ENCODE data around the gene KDM4B. TPM values are rescaled to one million over a fixed set of nuclear protein-coding genes. Genes with fewer than 3 reads are reported as not detected.

The KDM4B gene
- polyA plus RNA-seq, 1 of the 3 experiments (the other 2 are of a cell fraction) = 12.2 TPM

- CTCF ChIA-PET = interaction anchor here (0.7 to 8.1 kb wide), 23 partner anchors 10 to 624 kb away, joined by 3 to 71 read pairs (median 4); partner anchors contain the start of gene PTPRS
Observed at GRCh38 chr19:5052515-5052914, 83.6 kb downstream of the KDM4B start.

GRCh38 chr19:5052945-5053485 lies 84.1 kb downstream of the KDM4B start:
- DNase-seq = peak; percentile 61
- H4K20me1 ChIP-seq (ENCODE audit: insufficient read depth) = peaks cover 10% of the 10 kb centered on the region
- no peaks in the 10 kb centered on the region for H3K9me3 ChIP-seq
- peaks cover 12 to 45% of the 10 kb centered on the region in 2 experiments; a peak in 3 of 4 replicates for H3K4me1 ChIP-seq (ENCODE audit: control insufficient read depth in 1 of 2, insufficient read depth in 2 of 2, low read depth in 1 of 2, low read length in 1 of 2)
- no peaks in the 10 kb centered on the region for H3F3A ChIP-seq (replicated peaks; ENCODE audit: insufficient read depth)
- no peak overlapping the region for H2AFZ ChIP-seq (ENCODE audit: low read depth)
- no peaks in the 10 kb centered on the region for H3K9me2 ChIP-seq
- peaks cover 2 to 26% of the 10 kb centered on the region in 2 experiments for H3K36me3 ChIP-seq (replicated peaks in 1 of 2; ENCODE audit: control insufficient read depth in 1 of 2, insufficient read depth in 2 of 2, low read length in 1 of 2)
- H3K4me2 ChIP-seq = no peak overlapping the region
- no peak overlapping the region for H3K9ac ChIP-seq
- H3K27me3 ChIP-seq (ENCODE audit: insufficient read depth) = no peaks in the 10 kb centered on the region
- ChIA-PET POLR2A (interaction anchor here (1.0 kb wide), 1 partner anchor 85 kb away, joined by 3 read pairs; the partner anchor contains the start of gene KDM4B), CTCF (interaction anchor here (0.7 to 8.1 kb wide), 22 partner anchors 9 to 316 kb away, joined by 3 to 71 read pairs (median 4); partner anchors contain the start of gene PTPRS)
- peak overlapping the region in 1 of 2 experiments; percentile 36; a peak in 2 of 4 replicates for H3K27ac ChIP-seq (ENCODE audit: low read depth in 2 of 2, low read length in 1 of 2)
- H3K79me2 ChIP-seq (ENCODE audit: insufficient read depth) = peaks cover 7% of the 10 kb centered on the region; the same call in 1 of the 2 replicates
- 94% methylated on average over 6 of the region's 16 CpGs for WGBS (ENCODE audit: low lambda C conversion rate)
- H3K4me3 ChIP-seq (ENCODE audit: low read depth in 2 of 2, low read length in 1 of 2) = no peak overlapping the region
- peak; percentile 87 for TF ChIP-seq GATA2 (CRISPR knock-in tag; IDR thresholded peaks at IDR 0.05)
- no peak for TF ChIP-seq USF2 (IDR thresholded peaks at IDR 0.05; ENCODE audit: borderline replicate concordance, low read depth, low read length)

More at GRCh38 chr19:5052515-5052914, 83.6 kb downstream of the KDM4B start:
- POLR2A ChIA-PET = no interaction called here
- Histone ChIP-seq H3K9ac (no peak overlapping the region), H3K9me3 (no peaks in the 10 kb centered on the region), H3K4me1 (ENCODE audit: control insufficient read depth in 1 of 2, insufficient read depth in 2 of 2, low read depth in 1 of 2, low read length in 1 of 2) (peaks cover 12 to 46% of the 10 kb centered on the region in 2 experiments; a peak in 3 of 4 replicates), H3K27ac (ENCODE audit: low read depth in 2 of 2, low read length in 1 of 2) (no peak overlapping the region; a peak in 1 of 4 replicates), H2AFZ (ENCODE audit: low read depth) (no peak overlapping the region), H3F3A (replicated peaks; ENCODE audit: insufficient read depth) (no peaks in the 10 kb centered on the region), H3K36me3 (replicated peaks in 1 of 2; ENCODE audit: control insufficient read depth in 1 of 2, insufficient read depth in 2 of 2, low read length in 1 of 2) (peaks cover 2 to 28% of the 10 kb centered on the region in 2 experiments), H3K4me2 (no peak overlapping the region), H3K27me3 (ENCODE audit: insufficient read depth) (no peaks in the 10 kb centered on the region), H4K20me1 (ENCODE audit: insufficient read depth) (peaks cover 15% of the 10 kb centered on the region), H3K4me3 (ENCODE audit: low read depth in 2 of 2, low read length in 1 of 2) (no peak overlapping the region), H3K9me2 (no peaks in the 10 kb centered on the region), H3K79me2 (ENCODE audit: insufficient read depth) (peaks cover 7% of the 10 kb centered on the region; the same call in 1 of the 2 replicates)
- 97% methylated on average over 7 of the region's 13 CpGs for WGBS (ENCODE audit: low lambda C conversion rate)
- TF ChIP-seq RAD21 (IDR thresholded peaks at IDR 0.05; ENCODE audit: low read length) = peak; percentile 48
- no peak for TF ChIP-seq GATA2 (CRISPR knock-in tag; IDR thresholded peaks at IDR 0.05)
- TF ChIP-seq CTCF (IDR thresholded peaks at IDR 0.05) = peak; percentile 14; the same call in 1 of the 2 replicates
- no peak for TF ChIP-seq EZH2phosphoT487 (IDR thresholded peaks at IDR 0.05; ENCODE audit: borderline replicate concordance, low read depth)
- DNase-seq = peak; percentile 69
